HEK293T (cell line): Measurements from ENCODE around the gene PLD5.
A peak's percentile ranks its signal among the peaks of the same experiment; 100 is the strongest.

ENCODE experiments used
- BHLHE40 ChIP-seq: fragments of 450-650 bp; IDR thresholded peaks from 2 replicates; pipeline ENCODE4 v1.6.1; 2016; ENCODE audit warnings: mild to moderate bottlenecking, moderate library complexity, borderline replicate concordance
- CTBP1 ChIP-seq: fragments of 450-650 bp; IDR thresholded peaks from 2 replicates; pipeline ENCODE4 v1.6.1; 2016; ENCODE audit warnings: borderline replicate concordance
- FOXA1 ChIP-seq: fragments of 450-650 bp; IDR thresholded peaks from 2 replicates; pipeline ENCODE4 v1.6.1; 2016; ENCODE audit warnings: mild to moderate bottlenecking
- HDGF ChIP-seq: fragments of 450-650 bp; IDR thresholded peaks from 2 replicates; pipeline ENCODE4 v1.6.1; 2017; ENCODE audit warnings: antibody characterized with exemption, borderline replicate concordance
- L3MBTL2 ChIP-seq: fragments of 450-650 bp; conservative IDR thresholded peaks from 2 replicates; pipeline ENCODE4 v1.6.1; 2016; ENCODE audit warnings: mild to moderate bottlenecking
- LEF1 ChIP-seq: fragments of 450-650 bp; IDR thresholded peaks from 2 replicates; pipeline ENCODE4 v1.6.1; 2017; ENCODE audit warnings: mild to moderate bottlenecking, borderline replicate concordance
- NFRKB ChIP-seq: fragments of 450-650 bp; IDR thresholded peaks from 2 replicates; pipeline ENCODE4 v1.6.1; 2016; ENCODE audit warnings: mild to moderate bottlenecking, moderate library complexity
- SP1 ChIP-seq: fragments of 450-650 bp; IDR thresholded peaks from 2 replicates; pipeline ENCODE4 v1.6.1; 2017
- SUZ12 ChIP-seq: fragments of 450-650 bp; IDR thresholded peaks from 2 replicates; pipeline ENCODE4 v1.6.1; 2016; ENCODE audit warnings: mild to moderate bottlenecking
- TARDBP ChIP-seq: fragments of 450-650 bp; IDR thresholded peaks from 2 replicates; pipeline ENCODE4 v1.6.1; 2016
- ZNF384 ChIP-seq: fragments of 450-650 bp; IDR thresholded peaks from 2 replicates; pipeline ENCODE4 v1.6.1; 2016

GRCh38 chr1:242440757-242441156 is 83.7 kb downstream of the PLD5 start:
- no peak for TF ChIP-seq HDGF
- TF ChIP-seq L3MBTL2 = no peak
- no peak for TF ChIP-seq ZNF384
- TF ChIP-seq TARDBP = no peak
- peak; percentile 3; the same call in 1 of the 2 replicates for TF ChIP-seq CTBP1
- TF ChIP-seq SUZ12 = no peak
- no peak for TF ChIP-seq BHLHE40
- TF ChIP-seq LEF1 = no peak
- TF ChIP-seq NFRKB = no peak
- no peak for TF ChIP-seq SP1
- TF ChIP-seq FOXA1 = no peak
